ENCODE measurements around the gene ATXN2.

DNA sequence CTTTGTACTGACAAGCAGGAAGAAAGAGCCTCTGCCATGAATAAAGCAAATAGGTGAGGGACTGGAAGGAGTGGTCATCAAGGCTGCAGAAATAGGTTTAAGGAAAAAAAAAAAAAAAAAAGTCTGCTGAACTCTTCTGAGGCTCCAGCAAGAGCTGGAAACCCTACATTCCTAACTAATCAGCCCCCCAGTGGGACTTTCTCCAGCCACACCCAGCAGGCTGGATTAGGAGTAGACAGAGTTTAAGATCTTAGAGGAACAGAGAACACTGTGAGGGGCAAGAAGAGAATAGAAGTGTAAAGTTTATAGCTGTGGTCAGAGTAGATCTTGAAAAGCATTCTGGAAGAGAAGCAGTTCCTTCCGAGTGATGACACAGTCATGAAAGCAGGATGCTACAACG lies 66.4 kb downstream of the ATXN2 start:
- TF ChIP-seq, protein P1, sequence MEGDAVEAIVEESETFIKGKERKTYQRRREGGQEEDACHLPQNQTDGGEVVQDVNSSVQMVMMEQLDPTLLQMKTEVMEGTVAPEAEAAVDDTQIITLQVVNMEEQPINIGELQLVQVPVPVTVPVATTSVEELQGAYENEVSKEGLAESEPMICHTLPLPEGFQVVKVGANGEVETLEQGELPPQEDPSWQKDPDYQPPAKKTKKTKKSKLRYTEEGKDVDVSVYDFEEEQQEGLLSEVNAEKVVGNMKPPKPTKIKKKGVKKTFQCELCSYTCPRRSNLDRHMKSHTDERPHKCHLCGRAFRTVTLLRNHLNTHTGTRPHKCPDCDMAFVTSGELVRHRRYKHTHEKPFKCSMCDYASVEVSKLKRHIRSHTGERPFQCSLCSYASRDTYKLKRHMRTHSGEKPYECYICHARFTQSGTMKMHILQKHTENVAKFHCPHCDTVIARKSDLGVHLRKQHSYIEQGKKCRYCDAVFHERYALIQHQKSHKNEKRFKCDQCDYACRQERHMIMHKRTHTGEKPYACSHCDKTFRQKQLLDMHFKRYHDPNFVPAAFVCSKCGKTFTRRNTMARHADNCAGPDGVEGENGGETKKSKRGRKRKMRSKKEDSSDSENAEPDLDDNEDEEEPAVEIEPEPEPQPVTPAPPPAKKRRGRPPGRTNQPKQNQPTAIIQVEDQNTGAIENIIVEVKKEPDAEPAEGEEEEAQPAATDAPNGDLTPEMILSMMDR (IDR thresholded peaks at IDR 0.05; ENCODE audit: low read length) = no peak
- no peak for TF ChIP-seq EZH2 (IDR thresholded peaks at IDR 0.05; ENCODE audit: borderline replicate concordance, low read length)
